ENCODE measurements around the gene LDHD. TPM values are rescaled to one million over a fixed set of nuclear protein-coding genes. Genes with fewer than 3 reads are reported as not detected.

Gene LDHD
- polyA plus RNA-seq, 1 experiment, result 0.71 TPM

DNA sequence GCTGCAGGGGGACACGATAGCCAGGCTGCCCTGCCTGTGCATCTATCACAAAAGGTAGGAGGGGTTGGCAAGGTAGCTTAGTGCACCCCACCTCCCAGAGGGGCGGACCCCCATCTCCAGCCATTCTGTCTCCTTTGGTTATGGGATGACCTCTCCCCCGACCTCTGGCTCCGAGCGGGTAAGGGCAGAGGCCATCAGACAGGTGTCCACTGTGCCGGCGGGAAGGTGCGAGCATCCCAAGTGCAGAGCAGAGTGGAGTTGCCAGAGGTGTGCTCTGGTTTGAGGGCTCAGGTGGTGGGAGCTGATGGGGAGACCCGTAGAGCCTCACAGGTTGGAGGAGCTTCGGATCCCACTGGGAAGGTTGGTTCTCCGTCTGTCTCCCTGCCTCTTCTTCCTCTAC lies 11.7 kb downstream of the LDHD start:
- H3K27me3 ChIP-seq (ENCODE audit: control insufficient read depth, insufficient read depth, low read length), result no peaks in the 10 kb centered on the region
- ChIA-PET CTCF (interaction anchor here (0.9 to 2.0 kb wide), 3 partner anchors 8 to 106 kb away, joined by 3 to 7 read pairs (median 5); partner anchors contain the start of gene ZNRF1), POLR2A (no interaction called here)
- no peak for TF ChIP-seq CTCF (IDR thresholded peaks at IDR 0.05; ENCODE audit: insufficient read depth, low read depth, low read length)
- H3K36me3 ChIP-seq (ENCODE audit: control insufficient read depth, insufficient read depth, low read length), result no peaks in the 10 kb centered on the region
- no peak overlapping the region for H3K4me3 ChIP-seq (ENCODE audit: low read depth, low read length)
- no peak for DNase-seq (ENCODE audit: low read depth)

GRCh38 chr16:75103994-75104393 lies 12.6 kb downstream of the LDHD start:
- Histone ChIP-seq H3K36me3 (ENCODE audit: control insufficient read depth, insufficient read depth, low read length) (no peaks in the 10 kb centered on the region), H3K27me3 (ENCODE audit: control insufficient read depth, insufficient read depth, low read length) (no peaks in the 10 kb centered on the region), H3K4me3 (ENCODE audit: low read depth, low read length) (no peak overlapping the region)
- ChIA-PET POLR2A (no interaction called here), CTCF (interaction anchor here (2.0 kb wide), 1 partner anchor 105 kb away, joined by 7 read pairs; the partner anchor contains the start of gene ZNRF1)
- DNase-seq (ENCODE audit: low read depth), result no peak
- no peak for TF ChIP-seq CTCF (IDR thresholded peaks at IDR 0.05; ENCODE audit: insufficient read depth, low read depth, low read length)

GRCh38 chr16:75102595-75102994 lies 14.0 kb downstream of the LDHD start:
- ChIA-PET POLR2A (no interaction called here), CTCF (interaction anchor here (3.6 kb wide), 1 partner anchor 9 kb away, joined by 10 read pairs; no protein-coding TSS in a partner anchor)
- no peaks in the 10 kb centered on the region for H3K27me3 ChIP-seq (ENCODE audit: control insufficient read depth, insufficient read depth, low read length)
- no peak for DNase-seq (ENCODE audit: low read depth)
- no peak for TF ChIP-seq CTCF (IDR thresholded peaks at IDR 0.05; ENCODE audit: insufficient read depth, low read depth, low read length)
- no peak overlapping the region for H3K4me3 ChIP-seq (ENCODE audit: low read depth, low read length)
- no peaks in the 10 kb centered on the region for H3K36me3 ChIP-seq (ENCODE audit: control insufficient read depth, insufficient read depth, low read length)

DNA sequence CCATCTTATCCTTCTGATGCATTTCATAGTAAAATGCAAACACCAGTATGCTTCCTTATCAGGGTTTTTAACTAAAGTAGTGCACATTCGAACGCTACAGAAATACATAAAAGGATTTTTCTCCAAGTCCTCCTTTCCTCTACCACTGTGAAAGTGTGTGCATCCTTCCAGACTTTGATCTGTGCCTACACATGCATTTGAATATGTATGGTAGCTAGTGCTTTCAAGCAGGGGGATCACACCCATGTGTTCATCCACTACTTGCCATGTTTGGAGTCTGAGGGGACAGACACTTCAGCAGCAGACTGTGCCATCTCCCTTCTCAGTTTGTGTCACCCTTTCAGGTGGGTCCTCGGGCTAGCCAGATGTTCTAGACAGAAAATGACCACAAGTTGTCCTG lies 14.9 kb downstream of the LDHD start:
- no peak for TF ChIP-seq CTCF (IDR thresholded peaks at IDR 0.05; ENCODE audit: insufficient read depth, low read depth, low read length)
- Histone ChIP-seq H3K4me3 (ENCODE audit: low read depth, low read length) (no peak overlapping the region), H3K27me3 (ENCODE audit: control insufficient read depth, insufficient read depth, low read length) (no peaks in the 10 kb centered on the region), H3K36me3 (ENCODE audit: control insufficient read depth, insufficient read depth, low read length) (peaks cover 1% of the 10 kb centered on the region; the same call in 1 of the 2 replicates)
- ChIA-PET CTCF (interaction anchor here (1.5 to 3.6 kb wide), 2 partner anchors 9 to 83 kb away, joined by 8 to 10 read pairs; no protein-coding TSS in a partner anchor), POLR2A (no interaction called here)
- DNase-seq (ENCODE audit: low read depth), result no peak

DNA sequence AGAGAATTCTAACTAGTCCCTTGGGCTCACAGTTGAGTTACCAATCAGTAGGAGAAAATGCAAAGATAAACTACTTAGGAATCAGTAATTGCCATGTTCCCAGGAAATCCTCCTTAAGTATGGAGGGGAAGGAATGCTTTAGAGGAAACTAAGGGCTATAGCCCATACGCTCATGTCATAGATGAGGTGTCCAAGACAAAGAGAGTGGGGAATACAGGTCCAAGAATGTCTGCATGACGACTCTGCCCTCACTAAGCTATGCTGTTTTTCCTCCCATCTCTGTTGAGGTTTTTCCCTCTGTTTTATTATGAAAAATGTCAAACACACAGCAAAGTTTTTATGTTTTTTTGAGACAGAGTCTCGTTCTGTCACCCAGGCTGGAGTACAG lies 16.0 kb downstream of the LDHD start:
- no peak for DNase-seq (ENCODE audit: low read depth)
- Histone ChIP-seq H3K27me3 (ENCODE audit: control insufficient read depth, insufficient read depth, low read length) (no peaks in the 10 kb centered on the region), H3K4me3 (ENCODE audit: low read depth, low read length) (no peak overlapping the region), H3K36me3 (ENCODE audit: control insufficient read depth, insufficient read depth, low read length) (peaks cover 1% of the 10 kb centered on the region; the same call in 1 of the 2 replicates)
- ChIA-PET POLR2A (no interaction called here), CTCF (interaction anchor here (1.5 to 3.6 kb wide), 2 partner anchors 11 to 82 kb away, joined by 8 to 10 read pairs; no protein-coding TSS in a partner anchor)
- no peak for TF ChIP-seq CTCF (IDR thresholded peaks at IDR 0.05; ENCODE audit: insufficient read depth, low read depth, low read length)

Measured in BJ (cell line).